Tibial nerve (tissue), 3 donors: Measurements from ENCODE around the gene ST3GAL2.

ENCODE experiments used
- CTCF ChIP-seq, 5 experiments: fragments of 200-600 bp in 3 of 5; fragments of 450-650 bp in 2 of 5; sonication (generic) in 3 of 5; IDR thresholded peaks; one replicate each; pipeline ENCODE4 v1.5.1; 2016 to 2019; ENCODE audit warnings: antibody characterized with exemption in 5 of 5, mild to moderate bottlenecking in 3 of 5, moderate library complexity in 2 of 5
- POLR2A ChIP-seq, 2 donors: fragments of 450-650 bp; IDR thresholded peaks; one replicate each; pipeline ENCODE4 v1.6.1; 2017; ENCODE audit warnings: antibody characterized with exemption in 2 of 2, mild to moderate bottlenecking in 2 of 2, moderate library complexity in 2 of 2

DNA sequence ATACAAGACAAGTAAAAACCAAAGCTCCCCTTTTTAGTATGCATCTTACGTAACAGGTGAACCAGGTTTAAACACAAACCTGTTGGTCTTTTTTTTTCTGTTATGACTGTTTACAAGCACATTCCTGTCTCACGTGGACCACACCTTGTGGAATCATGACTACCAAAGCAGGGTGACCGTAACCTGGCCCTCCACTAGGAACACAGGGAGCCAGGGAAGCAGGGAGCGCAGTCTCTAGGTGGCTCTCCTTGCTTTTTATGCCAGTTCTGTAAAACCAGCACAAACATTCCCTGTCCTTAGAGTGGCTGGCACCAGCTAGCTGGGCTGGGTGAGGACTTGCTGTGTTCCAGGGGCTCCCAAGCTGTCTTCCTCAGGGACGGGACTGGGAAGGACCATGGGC, 48.1 kb downstream of the ST3GAL2 start:
- TF ChIP-seq CTCF (IDR thresholded peaks at IDR 0.05) (no peak), POLR2A (IDR thresholded peaks at IDR 0.05) (no peak)
